Panc1 (cell line): ENCODE results near the gene ARID2. TPM values are rescaled to one million over a fixed set of nuclear protein-coding genes. Genes with fewer than 3 reads are reported as not detected.

Source experiments
- ATAC-seq: fragments of 200-7000 bp; cut with Tn5 transposase; 2 replicates; pipeline ENCODE4 v1.9.1; 2020; ENCODE audit warnings: mild to moderate bottlenecking, moderate library complexity
- BruUV-seq: library from RNA; stranded (reverse); fragments of 400-500 nt; replicated peaks from 2 replicates; lab custom pipeline; 2021; lab: Mats Ljungman, UMichigan
- CTCF ChIA-PET: fragments of 300-600 bp; sonication (Branson Sonifier 250); formaldehyde crosslinking; loops from one replicate; lab custom pipeline; 2022; ENCODE audit warnings: antibody characterized with exemption; lab: Charles Lee
- POLR2A ChIA-PET: fragments of 300-600 bp; sonication (Branson Sonifier 250); formaldehyde crosslinking; loops from one replicate; lab custom pipeline; 2022; ENCODE audit warnings: antibody characterized with exemption; lab: Charles Lee
- DNase-seq: peaks from one replicate; pipeline ENCODE4 v3.0.0-alpha.2; 2010; ENCODE audit warnings: low read depth, low spot score
- H3K27ac ChIP-seq: 2 replicates; pipeline ENCODE4 v1.5.1; 2011; ENCODE audit warnings: mild to moderate bottlenecking, low read length, inconsistent platforms
- H3K27me3 ChIP-seq: fragments of 200-500 bp; sonication (Bioruptor generic); 2 replicates; pipeline ENCODE4 v1.6.0; 2014; ENCODE audit warnings: low read length, inconsistent platforms; ENCODE audit not compliant: control insufficient read depth, insufficient read depth
- H3K36me3 ChIP-seq: fragments of 200-500 bp; sonication (Bioruptor generic); 2 replicates; pipeline ENCODE4 v1.5.1; 2014; ENCODE audit warnings: inconsistent platforms, mild to moderate bottlenecking, low read length, moderate library complexity; ENCODE audit not compliant: control insufficient read depth, insufficient read depth
- H3K4me1 ChIP-seq: 2 replicates; pipeline ENCODE4 v1.5.1; 2011; ENCODE audit warnings: inconsistent platforms, mild to moderate bottlenecking, low read length, moderate library complexity; ENCODE audit not compliant: control insufficient read depth, insufficient read depth
- H3K4me3 ChIP-seq, 2 experiments: 2 replicates each; pipeline ENCODE4 v1.5.1; 2011 to 2012; ENCODE audit warnings: low read depth in 2 of 2, low read length in 2 of 2, mild to moderate bottlenecking in 2 of 2, inconsistent platforms in 1 of 2, moderate library complexity in 1 of 2
- H3K9me3 ChIP-seq: fragments of 200-500 bp; sonication (Bioruptor generic); 2 replicates; pipeline ENCODE4 v1.5.1; 2014; ENCODE audit warnings: low read depth, mild to moderate bottlenecking, inconsistent platforms, low read length, moderate library complexity; ENCODE audit not compliant: control insufficient read depth, insufficient read depth
- CTCF ChIP-seq: fragments of 450-650 bp; IDR thresholded peaks from 2 replicates; pipeline ENCODE4 v1.5.1; 2017; ENCODE audit warnings: mild to moderate bottlenecking
- POLR2AphosphoS5 ChIP-seq: IDR thresholded peaks from 2 replicates; pipeline ENCODE4 v1.6.1; 2012; ENCODE audit warnings: mild to moderate bottlenecking, low read depth, low read length, moderate library complexity
- SIN3A ChIP-seq: IDR thresholded peaks from 2 replicates; pipeline ENCODE4 v1.6.1; 2012; ENCODE audit warnings: low read depth, mild to moderate bottlenecking, low read length, moderate library complexity, borderline replicate concordance; ENCODE audit not compliant: insufficient read depth
- TCF7L2 ChIP-seq: IDR thresholded peaks from 2 replicates; pipeline ENCODE4 v1.6.1; 2011; ENCODE audit warnings: mild to moderate bottlenecking, low read depth, low read length, inconsistent platforms
- in situ Hi-C: cut with HindIII; loops from 2 replicates; pipeline ENCODE4 v1.10.0; 2016; ENCODE audit warnings: low sequenced_read_pairs, low pct_unique_long_range_greater_than_20kb
- intact Hi-C: fragments of 100-400 bp; cut with micrococcal nuclease; formaldehyde crosslinking; loops from one replicate; pipeline ENCODE4 v1.10.0; 2022; ENCODE audit not compliant: unreplicated experiment
- total RNA-seq: library from RNA; stranded (reverse); gene quantifications from one replicate; pipeline ENCODE4 v1.2.1, GENCODE V29; 2021; ENCODE audit not compliant: unreplicated experiment
- TF ChIP-seq, protein P1 (sequence below), 2 experiments: IDR thresholded peaks; 2 replicates each; pipeline ENCODE4 v1.6.1; 2011 to 2012; ENCODE audit warnings: low read depth in 2 of 2, control low read depth in 1 of 2, low read length in 1 of 2, mild to moderate bottlenecking in 1 of 2, moderate library complexity in 1 of 2; ENCODE audit not compliant: insufficient read depth in 1 of 2

Gene ARID2
- total RNA-seq, 1 experiment from 2014 or later = 39.5 TPM

DNA sequence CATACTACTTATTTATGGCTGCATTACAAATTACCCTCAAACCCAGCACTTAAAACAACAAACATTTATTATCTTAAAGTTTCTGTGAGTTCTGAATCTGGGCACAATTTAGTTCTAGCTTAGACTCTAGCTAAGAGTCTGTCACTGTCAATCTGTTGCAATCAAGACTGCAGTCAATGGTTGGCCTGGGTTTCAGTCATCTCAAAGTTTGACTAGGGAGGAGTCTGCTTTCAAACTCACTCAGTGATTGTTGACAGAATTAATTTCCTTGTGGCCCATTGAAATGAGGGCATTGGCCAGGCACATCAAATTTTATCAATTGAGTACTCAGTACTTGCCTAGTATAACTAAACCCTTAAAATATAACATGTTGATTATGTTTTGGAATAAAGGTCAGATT, 51.6 kb downstream of the ARID2 start:
- DNase-seq = no peak
- intact Hi-C loops (no loop called here), in situ Hi-C loops (no loop called here)
- no peaks in the 10 kb centered on the region; the same call in 1 of the 2 replicates for H3K4me1 ChIP-seq
- no peak overlapping the region for H3K27ac ChIP-seq
- POLR2A ChIA-PET = no interaction called here
- no peak for TF ChIP-seq POLR2AphosphoS5
- TF ChIP-seq CTCF = no peak
- H3K36me3 ChIP-seq = no peaks in the 10 kb centered on the region; the same call in 1 of the 2 replicates
- no TSS peak for BruUV-seq
- ATAC-seq = no peak
- H3K9me3 ChIP-seq = no peaks in the 10 kb centered on the region
- no peak overlapping the region for H3K4me3 ChIP-seq
- no peaks in the 10 kb centered on the region for H3K27me3 ChIP-seq
- CTCF ChIA-PET = no interaction called here

- no peak overlapping the region for H3K4me3 ChIP-seq
- intact Hi-C loops (no loop called here), in situ Hi-C loops (no loop called here)
- DNase-seq (no peak), ATAC-seq (no peak)
- ChIA-PET POLR2A (interaction anchor here (0.5 kb wide), 1 partner anchor 38 kb away, joined by 3 read pairs; no protein-coding TSS in a partner anchor), CTCF (no interaction called here)
- BruUV-seq = no TSS peak
- no peaks in the 10 kb centered on the region for H3K27me3 ChIP-seq
- no peaks in the 10 kb centered on the region; the same call in 1 of the 2 replicates for H3K36me3 ChIP-seq
- no peak overlapping the region for H3K27ac ChIP-seq
- H3K4me1 ChIP-seq = 0 out of 2 replicates have a peak, but pooled peaks cover 3% of the 10 kb centered on the region
- H3K9me3 ChIP-seq = no peaks in the 10 kb centered on the region
- TF ChIP-seq TCF7L2 = no peak
- TF ChIP-seq CTCF = no peak
- TF ChIP-seq, protein P1, sequence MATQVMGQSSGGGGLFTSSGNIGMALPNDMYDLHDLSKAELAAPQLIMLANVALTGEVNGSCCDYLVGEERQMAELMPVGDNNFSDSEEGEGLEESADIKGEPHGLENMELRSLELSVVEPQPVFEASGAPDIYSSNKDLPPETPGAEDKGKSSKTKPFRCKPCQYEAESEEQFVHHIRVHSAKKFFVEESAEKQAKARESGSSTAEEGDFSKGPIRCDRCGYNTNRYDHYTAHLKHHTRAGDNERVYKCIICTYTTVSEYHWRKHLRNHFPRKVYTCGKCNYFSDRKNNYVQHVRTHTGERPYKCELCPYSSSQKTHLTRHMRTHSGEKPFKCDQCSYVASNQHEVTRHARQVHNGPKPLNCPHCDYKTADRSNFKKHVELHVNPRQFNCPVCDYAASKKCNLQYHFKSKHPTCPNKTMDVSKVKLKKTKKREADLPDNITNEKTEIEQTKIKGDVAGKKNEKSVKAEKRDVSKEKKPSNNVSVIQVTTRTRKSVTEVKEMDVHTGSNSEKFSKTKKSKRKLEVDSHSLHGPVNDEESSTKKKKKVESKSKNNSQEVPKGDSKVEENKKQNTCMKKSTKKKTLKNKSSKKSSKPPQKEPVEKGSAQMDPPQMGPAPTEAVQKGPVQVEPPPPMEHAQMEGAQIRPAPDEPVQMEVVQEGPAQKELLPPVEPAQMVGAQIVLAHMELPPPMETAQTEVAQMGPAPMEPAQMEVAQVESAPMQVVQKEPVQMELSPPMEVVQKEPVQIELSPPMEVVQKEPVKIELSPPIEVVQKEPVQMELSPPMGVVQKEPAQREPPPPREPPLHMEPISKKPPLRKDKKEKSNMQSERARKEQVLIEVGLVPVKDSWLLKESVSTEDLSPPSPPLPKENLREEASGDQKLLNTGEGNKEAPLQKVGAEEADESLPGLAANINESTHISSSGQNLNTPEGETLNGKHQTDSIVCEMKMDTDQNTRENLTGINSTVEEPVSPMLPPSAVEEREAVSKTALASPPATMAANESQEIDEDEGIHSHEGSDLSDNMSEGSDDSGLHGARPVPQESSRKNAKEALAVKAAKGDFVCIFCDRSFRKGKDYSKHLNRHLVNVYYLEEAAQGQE (IDR thresholded peaks at IDR 0.05; ENCODE audit: insufficient read depth in 1 of 2, low read depth in 2 of 2, low read length in 1 of 2) = no peak
- TF ChIP-seq SIN3A = no peak
- TF ChIP-seq POLR2AphosphoS5 = no peak
Measured at GRCh38 chr12:45785315-45785714, 55.8 kb downstream of the ARID2 start.

GRCh38 chr12:45789025-45789424, 59.5 kb downstream of the ARID2 start:
- no peaks in the 10 kb centered on the region for H3K27me3 ChIP-seq
- no peak for TF ChIP-seq POLR2AphosphoS5
- TF ChIP-seq TCF7L2 = no peak
- no peaks in the 10 kb centered on the region for H3K36me3 ChIP-seq
- H3K4me1 ChIP-seq = 0 out of 2 replicates have a peak, but pooled peaks cover 3% of the 10 kb centered on the region
- intact Hi-C loops = no loop called here
- in situ Hi-C loops = no loop called here
- CTCF ChIA-PET = no interaction called here
- no TSS peak for BruUV-seq
- H3K9me3 ChIP-seq = no peaks in the 10 kb centered on the region
- no peak for DNase-seq
- H3K4me3 ChIP-seq = no peak overlapping the region
- H3K27ac ChIP-seq = no peak overlapping the region
- ATAC-seq = no peak
- POLR2A ChIA-PET = no interaction called here
